ENCODE data around the gene PODXL. TPM values are rescaled to one million over a fixed set of nuclear protein-coding genes. Genes with fewer than 3 reads are reported as not detected.
"Not testable (repeated sequence)": the region's sequence is repeated elsewhere in the genome, so short reads cannot be mapped to it uniquely, and the experiment has no call there.

The PODXL gene
- polyA plus RNA-seq, 1 donor from 2014 or later: 1.3 TPM

DNA sequence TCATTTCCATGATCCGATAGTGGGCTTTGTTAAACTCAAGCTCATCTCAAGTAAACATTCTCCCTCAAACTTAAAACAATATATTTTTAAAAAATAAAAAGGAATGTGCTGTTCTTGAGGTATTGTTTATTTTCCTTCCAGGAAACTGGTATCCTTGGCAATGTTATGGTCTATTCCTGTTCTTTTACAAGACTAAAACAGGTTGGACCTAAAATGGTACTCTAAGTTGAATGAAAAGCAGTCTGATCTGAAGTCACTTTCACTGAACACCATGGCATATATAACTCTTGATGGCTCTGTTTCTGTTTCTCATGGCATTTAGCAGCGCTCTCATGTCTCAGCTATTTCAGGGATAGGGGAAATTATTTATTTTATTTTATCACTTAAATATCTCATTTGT is 70.1 kb downstream of the PODXL start:
- Mint-ChIP-seq H3K27me3 (no peaks in the 10 kb centered on the region), H3K4me3 (no peak overlapping the region), H3K36me3 (peaks cover 2% of the 10 kb centered on the region), H3K4me1 (peaks cover 10 to 12% (median 10%) of the 10 kb centered on the region in 3 donors), H3K9me3 (no peaks in the 10 kb centered on the region), H3K27ac (peak overlapping the region in 1 of 3 donors; percentile 49)

DNA sequence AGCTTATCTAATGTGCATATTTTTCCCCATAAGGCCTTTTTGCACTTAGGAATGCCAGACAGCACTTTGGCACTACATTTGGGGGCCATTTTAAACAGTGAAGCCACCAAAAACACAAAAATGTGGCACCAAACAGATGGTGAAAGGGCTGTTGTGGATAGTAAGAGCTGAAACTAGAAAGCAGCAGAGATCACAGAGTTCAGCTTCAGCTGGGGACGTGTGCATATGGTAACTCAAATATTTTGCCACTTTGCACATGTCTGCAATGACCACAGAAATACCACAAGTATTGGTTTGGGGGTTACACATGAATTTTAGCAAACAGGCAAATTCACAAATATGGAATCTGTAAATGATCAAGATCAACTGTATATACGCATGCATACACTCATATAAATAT is 72.8 kb downstream of the PODXL start:
- H3K36me3 Mint-ChIP-seq: peaks cover 2% of the 10 kb centered on the region
- H3K4me3 Mint-ChIP-seq: no peak overlapping the region
- H3K4me1 Mint-ChIP-seq: peaks cover 13 to 17% (median 14%) of the 10 kb centered on the region in 3 donors
- H3K27me3 Mint-ChIP-seq: no peaks in the 10 kb centered on the region
- no peaks in the 10 kb centered on the region for H3K9me3 Mint-ChIP-seq
- no peak overlapping the region for H3K27ac Mint-ChIP-seq

DNA sequence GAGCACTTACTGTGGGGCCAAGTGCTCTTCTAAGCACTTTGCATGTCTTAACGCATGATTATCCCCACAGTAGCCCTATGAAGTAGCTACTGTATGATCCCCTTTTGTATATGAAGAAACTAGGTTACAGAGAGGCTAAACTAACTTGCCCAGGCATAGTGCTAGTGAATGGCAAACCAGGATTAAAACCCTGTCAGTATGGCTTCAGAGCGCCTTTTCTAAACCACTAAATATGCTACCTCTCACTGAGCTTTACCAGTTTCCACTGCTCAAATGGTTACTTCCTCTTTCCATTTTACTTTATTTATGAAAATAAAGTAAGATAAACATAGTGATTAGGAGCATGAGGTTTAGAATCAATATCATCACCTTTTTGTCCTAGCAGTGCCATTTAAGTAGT is 73.6 kb downstream of the PODXL start:
- H3K36me3 Mint-ChIP-seq: peaks cover 2% of the 10 kb centered on the region
- H3K9me3 Mint-ChIP-seq: no peaks in the 10 kb centered on the region
- H3K27me3 Mint-ChIP-seq: no peaks in the 10 kb centered on the region
- no peak overlapping the region for H3K4me3 Mint-ChIP-seq
- H3K27ac Mint-ChIP-seq: peak overlapping the region in 1 of 3 donors; percentile 59
- peaks cover 13 to 17% (median 14%) of the 10 kb centered on the region in 3 donors for H3K4me1 Mint-ChIP-seq

DNA sequence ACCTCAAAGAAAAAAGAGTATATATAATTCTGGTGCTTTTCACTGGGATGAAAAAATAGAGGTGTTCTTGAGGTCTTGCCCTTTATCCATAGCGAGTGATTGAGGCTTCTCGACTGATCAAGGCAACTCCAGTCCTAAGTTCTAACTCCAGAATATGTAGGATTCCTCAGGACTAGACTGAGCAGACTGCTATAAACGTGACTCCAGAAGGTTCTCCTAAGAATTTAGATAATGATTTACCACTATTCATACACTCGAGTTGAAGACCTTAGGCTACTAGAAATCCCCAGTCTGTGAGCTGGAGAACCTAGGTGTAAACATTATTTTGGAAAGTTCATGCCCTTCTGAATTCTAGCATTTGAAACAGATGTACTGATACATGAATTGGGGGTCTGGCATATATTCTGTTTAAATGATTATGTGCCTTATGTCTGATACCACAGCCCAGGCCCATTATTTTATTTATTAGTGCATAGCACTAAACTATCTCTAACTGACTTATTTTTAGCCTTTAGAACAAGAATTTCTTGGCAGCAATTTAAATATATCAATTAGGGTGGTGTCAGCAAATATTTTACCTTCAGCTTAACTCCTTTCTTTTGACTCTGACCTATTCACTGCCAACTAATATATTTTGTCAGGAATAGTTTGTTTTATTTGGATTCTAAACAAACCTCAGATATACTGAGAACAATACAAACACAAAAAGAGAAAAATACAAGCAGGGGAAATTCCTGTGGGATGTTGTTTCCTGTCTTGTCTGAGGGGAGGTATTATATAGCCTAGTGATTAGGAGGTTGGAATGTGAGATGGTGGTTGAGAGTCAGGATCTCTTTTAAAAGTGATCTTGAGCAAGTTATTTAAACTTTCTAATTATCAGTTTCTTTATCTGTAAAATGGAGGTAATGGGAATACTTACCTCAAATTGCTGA is 75.8 kb downstream of the PODXL start:
- Mint-ChIP-seq H3K4me1 (peaks cover 13 to 17% (median 14%) of the 10 kb centered on the region in 3 donors), H3K36me3 (no peaks in the 10 kb centered on the region), H3K27ac (peak overlapping the region in 2 of 3 donors; percentile 29 to 41), H3K9me3 (no peaks in the 10 kb centered on the region), H3K27me3 (no peaks in the 10 kb centered on the region), H3K4me3 (no peak overlapping the region)

DNA sequence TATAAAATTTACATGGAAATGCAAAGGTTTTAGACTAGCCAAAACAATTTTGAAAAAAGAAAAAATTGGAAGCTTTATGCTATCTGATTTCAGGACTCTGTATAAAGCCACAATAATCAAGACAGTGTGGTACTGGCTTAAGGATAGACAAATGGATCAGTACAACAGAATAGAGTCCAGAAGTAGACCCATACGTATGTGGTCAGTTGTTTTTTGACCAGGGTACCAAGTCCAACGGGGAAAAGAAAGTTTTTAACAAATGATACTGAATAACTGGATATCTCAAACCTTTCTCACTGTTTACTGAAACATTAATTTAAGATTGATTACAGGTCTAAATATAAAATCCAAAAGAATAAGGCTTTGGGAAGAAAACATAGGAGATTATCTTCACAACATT is 79.7 kb downstream of the PODXL start:
- Mint-ChIP-seq H3K4me3 (no peak overlapping the region), H3K4me1 (peaks cover 3 to 6% (median 5%) of the 10 kb centered on the region in 3 donors), H3K27ac (no peak overlapping the region), H3K27me3 (no peaks in the 10 kb centered on the region), H3K36me3 (peaks cover 5% of the 10 kb centered on the region), H3K9me3 (no peaks in the 10 kb centered on the region)

DNA sequence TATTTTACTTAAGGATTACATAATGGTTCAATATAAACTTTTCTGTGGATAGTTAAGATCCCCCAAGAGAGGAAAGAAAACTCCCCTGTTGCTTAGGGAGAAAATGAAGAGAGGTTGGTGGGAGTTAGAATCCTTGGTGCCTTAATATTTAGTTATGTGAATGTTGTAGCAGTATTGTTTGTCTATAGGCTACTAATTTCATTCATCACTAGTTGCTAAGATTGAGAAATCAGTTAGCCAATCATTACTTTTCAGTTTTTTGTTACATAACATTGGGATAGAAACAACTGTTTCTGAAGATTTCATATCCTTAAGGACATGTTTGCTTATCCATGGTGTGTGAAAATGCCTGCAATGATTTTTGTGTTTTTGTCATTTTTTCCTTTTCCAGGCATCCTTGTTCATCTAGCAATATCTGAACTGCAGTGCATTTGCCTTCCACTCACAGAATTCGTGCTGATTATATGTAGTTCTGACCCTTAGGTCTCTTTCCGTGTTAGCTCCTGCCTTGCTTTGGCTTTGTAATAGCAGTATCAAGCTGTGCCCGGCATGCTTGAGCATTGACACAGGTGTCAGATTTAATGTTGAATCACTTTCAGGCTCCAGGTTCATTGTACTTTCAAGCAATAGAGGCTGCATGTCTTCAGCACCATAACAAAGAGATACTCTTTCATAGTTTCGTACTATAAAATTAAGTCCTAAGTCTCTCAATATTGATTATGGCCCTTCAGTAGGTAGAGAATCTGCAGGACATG is 85.0 kb downstream of the PODXL start:
- H3K27ac Mint-ChIP-seq: no peak overlapping the region
- H3K27me3 Mint-ChIP-seq: no peaks in the 10 kb centered on the region
- H3K4me3 Mint-ChIP-seq: no peak overlapping the region
- H3K36me3 Mint-ChIP-seq: peaks cover 18% of the 10 kb centered on the region
- peaks cover 0 to 4% (median 0%) of the 10 kb centered on the region in 3 donors for H3K4me1 Mint-ChIP-seq
- H3K9me3 Mint-ChIP-seq: no peaks in the 10 kb centered on the region

DNA sequence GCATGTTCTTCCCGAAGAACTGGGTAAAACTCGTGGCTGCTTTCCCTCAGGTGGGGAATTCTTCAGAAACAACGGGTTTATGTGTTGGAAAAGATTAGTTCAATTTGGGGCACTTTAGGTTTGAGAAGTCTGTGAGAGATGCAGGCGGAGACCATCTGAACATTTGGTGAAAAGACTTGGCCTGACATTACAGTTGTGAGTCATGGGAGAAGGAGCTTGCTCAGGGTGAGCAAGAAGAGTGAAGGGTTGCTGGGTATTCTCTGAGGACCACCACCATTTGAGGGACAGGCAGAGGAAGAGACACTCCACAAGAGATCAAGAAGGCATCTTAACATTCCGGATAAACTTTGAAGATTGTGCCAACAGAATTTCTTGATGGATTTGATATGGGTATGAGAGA is 88.6 kb downstream of the PODXL start:
- Mint-ChIP-seq H3K36me3 (peaks cover 18% of the 10 kb centered on the region), H3K27ac (no peak overlapping the region), H3K9me3 (no peaks in the 10 kb centered on the region), H3K4me3 (no peak overlapping the region), H3K27me3 (no peaks in the 10 kb centered on the region), H3K4me1 (peaks cover 0 to 2% (median 0%) of the 10 kb centered on the region in 3 donors)

DNA sequence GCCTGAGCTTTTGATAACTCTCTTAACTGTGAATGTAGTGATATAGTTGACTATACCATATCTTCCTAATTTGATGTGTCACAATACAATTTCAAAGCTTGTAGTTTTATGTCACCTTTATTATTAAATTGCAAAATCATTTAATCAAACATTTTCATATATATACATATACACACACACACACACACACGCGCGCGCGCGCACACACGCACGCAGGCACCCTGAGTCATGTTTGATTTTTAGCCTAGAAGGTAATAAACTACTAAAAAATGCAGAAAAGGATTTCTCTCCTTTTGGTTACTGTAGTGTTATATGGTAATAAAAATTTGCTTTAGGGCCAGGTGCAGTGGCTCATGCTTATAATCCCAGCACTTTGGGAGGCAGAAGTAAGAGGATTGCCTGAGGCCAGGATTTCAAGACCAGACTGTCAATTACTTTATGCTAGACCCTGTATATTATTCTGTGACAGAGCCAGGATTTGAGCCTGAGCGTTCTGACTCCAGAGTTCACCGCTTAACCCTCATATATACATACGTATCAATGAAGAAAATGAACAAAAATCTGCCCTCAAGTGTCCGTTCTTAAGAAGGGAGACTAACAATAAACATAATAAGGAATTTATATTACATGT is 89.6 kb downstream of the PODXL start:
- Mint-ChIP-seq H3K36me3 (peaks cover 23% of the 10 kb centered on the region), H3K27ac (no peak overlapping the region), H3K27me3 (no peaks in the 10 kb centered on the region), H3K4me1 (peaks cover 0 to 2% (median 0%) of the 10 kb centered on the region in 3 donors), H3K9me3 (no peaks in the 10 kb centered on the region), H3K4me3 (no peak overlapping the region)

DNA sequence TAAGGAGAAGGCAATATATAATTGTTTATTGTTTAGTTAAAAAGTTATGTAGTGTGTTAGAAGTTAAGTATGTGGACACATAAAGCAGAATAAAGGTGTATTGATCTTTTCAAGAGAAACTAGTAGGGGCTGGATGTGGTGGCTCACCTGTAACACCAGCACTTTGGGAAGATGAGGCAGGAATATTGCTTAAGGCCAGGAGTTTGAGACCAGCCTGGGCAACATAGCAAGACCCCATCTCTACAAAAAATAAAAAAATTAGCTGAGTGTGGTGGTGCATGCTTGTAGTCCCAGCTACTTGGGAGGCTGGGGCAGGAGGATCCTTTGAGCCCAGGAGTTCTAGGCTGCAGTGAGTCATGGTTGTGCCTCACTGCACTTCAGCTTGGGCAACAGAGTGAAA is 93.7 kb downstream of the PODXL start:
- not testable (repeated sequence) for H3K9me3 Mint-ChIP-seq, H3K27me3 Mint-ChIP-seq, H3K4me1 Mint-ChIP-seq, H3K4me3 Mint-ChIP-seq, H3K27ac Mint-ChIP-seq
- H3K36me3 Mint-ChIP-seq: peaks cover 15% of the 10 kb centered on the region

DNA sequence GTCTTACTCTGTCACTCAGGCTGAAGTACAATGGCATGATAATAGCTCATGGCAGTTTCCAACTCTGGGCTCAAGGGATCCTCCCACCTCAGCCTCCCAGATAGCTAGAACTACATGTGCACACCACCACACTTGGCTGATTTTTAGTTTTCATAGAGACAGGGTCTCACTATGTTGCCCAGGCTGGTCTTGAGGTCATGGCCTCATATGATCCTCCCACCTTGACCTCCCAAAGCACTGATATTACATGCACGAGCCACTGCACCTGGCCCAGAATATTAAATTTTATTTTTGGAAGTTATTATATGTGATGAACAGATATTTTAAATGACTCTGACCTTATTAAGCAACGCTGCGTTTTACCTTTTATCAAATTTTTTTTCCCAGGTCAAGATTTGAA is 94.4 kb downstream of the PODXL start:
- Mint-ChIP-seq H3K27me3 (no peaks in the 10 kb centered on the region), H3K36me3 (peaks cover 10% of the 10 kb centered on the region), H3K4me3 (no peak overlapping the region), H3K9me3 (no peaks in the 10 kb centered on the region), H3K4me1 (no peaks in the 10 kb centered on the region), H3K27ac (no peak overlapping the region)

DNA sequence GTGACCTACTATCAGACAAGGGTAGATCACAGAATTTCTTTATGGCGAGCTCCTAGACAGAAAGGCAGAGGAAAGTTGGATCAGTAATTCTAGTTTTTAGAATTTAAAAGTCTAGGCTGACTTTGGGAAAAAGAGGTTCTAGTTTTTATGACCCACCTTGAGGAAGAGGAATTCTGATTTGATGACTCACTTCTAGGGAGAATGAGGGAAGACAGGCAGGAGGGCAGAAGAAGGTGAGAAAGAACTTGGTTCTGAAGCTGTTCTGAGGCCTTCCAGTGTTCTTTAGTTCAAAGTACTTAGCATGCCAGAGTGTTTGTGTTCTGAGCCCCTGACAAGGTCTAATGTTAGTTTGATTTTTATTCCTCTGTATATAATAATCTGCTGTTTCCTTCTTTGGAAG is 97.2 kb downstream of the PODXL start:
- H3K36me3 Mint-ChIP-seq: peaks cover 14% of the 10 kb centered on the region
- H3K4me1 Mint-ChIP-seq: peaks cover 6 to 12% (median 8%) of the 10 kb centered on the region in 3 donors
- H3K27me3 Mint-ChIP-seq: no peaks in the 10 kb centered on the region
- no peak overlapping the region for H3K4me3 Mint-ChIP-seq
- no peaks in the 10 kb centered on the region for H3K9me3 Mint-ChIP-seq
- H3K27ac Mint-ChIP-seq: peak overlapping the region in 1 of 3 donors; percentile 80

DNA sequence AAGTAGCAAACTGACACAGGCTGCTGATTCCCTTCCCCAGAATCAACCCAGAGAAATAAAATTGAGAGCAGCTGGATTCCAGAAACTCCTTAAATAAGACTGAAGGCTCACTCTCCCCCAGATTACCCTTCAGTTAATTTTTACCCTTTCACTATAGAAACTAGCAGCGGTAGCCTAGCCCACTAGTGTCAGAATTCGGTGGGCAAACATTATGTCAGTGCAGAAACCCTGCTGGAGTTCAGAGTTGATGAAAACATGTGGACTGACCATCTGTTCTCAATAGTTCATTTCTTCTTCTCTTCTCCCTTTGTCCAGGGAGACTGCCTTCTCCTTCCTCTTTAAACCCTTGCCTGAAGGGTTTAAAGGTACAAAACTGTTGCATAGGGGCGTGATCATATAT is 100.1 kb downstream of the PODXL start:
- Mint-ChIP-seq H3K27ac (no peak overlapping the region), H3K9me3 (no peaks in the 10 kb centered on the region), H3K4me3 (no peak overlapping the region), H3K4me1 (peaks cover 7 to 12% (median 9%) of the 10 kb centered on the region in 3 donors), H3K27me3 (no peaks in the 10 kb centered on the region), H3K36me3 (peaks cover 6% of the 10 kb centered on the region)

DNA sequence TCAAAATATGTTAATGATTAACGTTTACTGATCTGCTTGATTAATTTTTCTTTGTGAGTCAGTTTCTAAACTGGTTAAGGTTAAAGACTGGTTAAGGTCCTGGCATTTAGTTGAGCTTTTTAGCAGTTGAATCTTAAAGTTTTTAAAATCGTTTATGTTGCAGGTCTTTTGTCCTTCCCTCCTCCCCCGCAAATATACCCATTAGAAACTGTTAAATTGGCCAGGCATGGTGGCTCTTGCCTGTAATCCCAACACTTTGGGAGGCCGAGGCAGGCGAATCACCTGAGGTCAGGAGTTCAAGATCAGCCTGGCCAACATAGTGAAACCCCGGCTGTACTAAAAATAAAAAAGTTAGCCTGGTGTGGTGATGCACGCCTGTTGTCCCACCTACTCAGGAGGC is 100.9 kb downstream of the PODXL start:
- H3K9me3 Mint-ChIP-seq: no peaks in the 10 kb centered on the region
- H3K36me3 Mint-ChIP-seq: peaks cover 9% of the 10 kb centered on the region
- H3K27ac Mint-ChIP-seq: no peak overlapping the region
- H3K4me3 Mint-ChIP-seq: no peak overlapping the region
- no peaks in the 10 kb centered on the region for H3K27me3 Mint-ChIP-seq
- peaks cover 7 to 12% (median 9%) of the 10 kb centered on the region in 3 donors for H3K4me1 Mint-ChIP-seq

DNA sequence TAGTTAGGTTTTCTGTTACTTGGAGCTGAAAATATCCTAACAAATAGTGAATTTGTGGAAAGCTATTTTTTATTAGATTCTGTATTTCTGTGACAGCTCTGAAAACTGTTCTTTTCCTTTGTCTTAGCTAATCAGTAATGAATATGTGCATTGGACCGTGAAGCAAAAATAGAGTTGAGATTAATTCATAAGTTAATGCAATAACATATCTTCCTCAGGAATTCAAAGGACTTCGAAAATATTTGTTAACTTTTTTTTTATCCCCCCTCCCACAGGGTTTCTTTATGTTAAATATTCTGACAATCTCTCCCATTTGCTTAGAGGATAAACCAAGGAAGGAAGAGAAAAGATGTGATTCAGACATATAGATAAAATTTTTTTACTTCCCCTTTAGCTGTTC is 101.4 kb downstream of the PODXL start:
- H3K27me3 Mint-ChIP-seq: no peaks in the 10 kb centered on the region
- peaks cover 7 to 12% (median 9%) of the 10 kb centered on the region in 3 donors for H3K4me1 Mint-ChIP-seq
- no peaks in the 10 kb centered on the region for H3K9me3 Mint-ChIP-seq
- no peak overlapping the region for H3K4me3 Mint-ChIP-seq
- H3K36me3 Mint-ChIP-seq: peaks cover 11% of the 10 kb centered on the region
- no peak overlapping the region for H3K27ac Mint-ChIP-seq

DNA sequence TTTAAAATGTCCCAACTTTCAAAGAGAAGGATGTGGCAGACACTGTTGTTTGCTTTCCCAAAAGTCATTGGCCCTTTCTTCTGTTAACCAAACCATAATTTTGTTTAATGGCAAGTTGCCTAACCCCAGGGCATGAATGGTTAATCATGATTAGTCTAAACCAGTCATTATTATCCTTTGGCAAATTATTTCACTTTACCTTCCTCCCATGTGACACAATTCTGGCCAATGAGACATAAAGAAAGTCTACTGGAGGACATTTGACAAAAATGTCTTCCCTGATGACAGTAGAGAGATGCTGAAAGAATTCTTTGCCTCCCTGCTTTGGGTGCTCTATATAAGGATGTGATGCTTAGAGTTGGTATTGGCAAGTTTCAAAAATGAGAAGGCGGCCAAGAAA is 101.9 kb downstream of the PODXL start:
- H3K9me3 Mint-ChIP-seq: no peaks in the 10 kb centered on the region
- no peak overlapping the region for H3K4me3 Mint-ChIP-seq
- peaks cover 7 to 12% (median 9%) of the 10 kb centered on the region in 3 donors for H3K4me1 Mint-ChIP-seq
- H3K27me3 Mint-ChIP-seq: no peaks in the 10 kb centered on the region
- H3K27ac Mint-ChIP-seq: no peak overlapping the region
- peaks cover 11% of the 10 kb centered on the region for H3K36me3 Mint-ChIP-seq
